ENCODE measurements around the gene CA6.

DNA sequence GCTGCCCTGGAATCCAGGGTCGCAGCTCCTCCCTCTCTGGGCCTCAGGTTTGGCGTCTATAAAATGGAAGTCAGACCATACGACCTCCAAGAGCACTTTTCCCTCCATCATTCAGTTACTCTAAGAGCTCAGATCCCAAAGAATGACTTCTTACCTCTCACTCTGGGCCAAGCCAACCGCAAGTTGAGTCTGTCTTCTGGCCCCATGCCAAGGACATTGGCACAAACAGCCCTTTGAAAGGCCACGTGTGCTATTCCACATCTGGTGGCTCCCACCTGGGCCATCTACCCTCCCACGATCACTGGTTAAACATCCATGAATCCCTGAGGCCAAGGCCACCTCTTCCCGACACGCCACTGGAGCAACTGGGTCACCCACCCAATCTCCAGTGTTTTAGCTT, 68.2 kb downstream of the CA6 start:
- TF ChIP-seq, protein P1, sequence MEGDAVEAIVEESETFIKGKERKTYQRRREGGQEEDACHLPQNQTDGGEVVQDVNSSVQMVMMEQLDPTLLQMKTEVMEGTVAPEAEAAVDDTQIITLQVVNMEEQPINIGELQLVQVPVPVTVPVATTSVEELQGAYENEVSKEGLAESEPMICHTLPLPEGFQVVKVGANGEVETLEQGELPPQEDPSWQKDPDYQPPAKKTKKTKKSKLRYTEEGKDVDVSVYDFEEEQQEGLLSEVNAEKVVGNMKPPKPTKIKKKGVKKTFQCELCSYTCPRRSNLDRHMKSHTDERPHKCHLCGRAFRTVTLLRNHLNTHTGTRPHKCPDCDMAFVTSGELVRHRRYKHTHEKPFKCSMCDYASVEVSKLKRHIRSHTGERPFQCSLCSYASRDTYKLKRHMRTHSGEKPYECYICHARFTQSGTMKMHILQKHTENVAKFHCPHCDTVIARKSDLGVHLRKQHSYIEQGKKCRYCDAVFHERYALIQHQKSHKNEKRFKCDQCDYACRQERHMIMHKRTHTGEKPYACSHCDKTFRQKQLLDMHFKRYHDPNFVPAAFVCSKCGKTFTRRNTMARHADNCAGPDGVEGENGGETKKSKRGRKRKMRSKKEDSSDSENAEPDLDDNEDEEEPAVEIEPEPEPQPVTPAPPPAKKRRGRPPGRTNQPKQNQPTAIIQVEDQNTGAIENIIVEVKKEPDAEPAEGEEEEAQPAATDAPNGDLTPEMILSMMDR (conservative IDR thresholded peaks at IDR 0.05; ENCODE audit: low read length): no peak
- no peak for TF ChIP-seq EZH2phosphoT487 (IDR thresholded peaks at IDR 0.05; ENCODE audit: borderline replicate concordance)

All from Loucy (cell line).